Occipital lobe (tissue), 3 donors: ENCODE data around the gene DUSP19. TPM values are rescaled to one million over a fixed set of nuclear protein-coding genes. Genes with fewer than 3 reads are reported as not detected.

Experiments
- DNase-seq: peaks from one replicate; lab custom pipeline; 2025; lab: John Stamatoyannopoulos, UW
- small RNA-seq: library from RNA; depleted of rRNA; stranded (forward); fragments of <200 nt; gene quantifications from one replicate; pipeline ENCODE3, GENCODE V24; 2014
- total RNA-seq: library from RNA; depleted of rRNA; stranded (reverse); fragments of >200 nt; gene quantifications from one replicate; pipeline ENCODE4 v1.2.3, GENCODE V29; 2014

Gene DUSP19
- total RNA-seq, 1 donor from 2014 or later: 19.3 TPM

GRCh38 chr2:183124957-183125255, 46.4 kb downstream of the DUSP19 start:
- no peak for DNase-seq

DNA sequence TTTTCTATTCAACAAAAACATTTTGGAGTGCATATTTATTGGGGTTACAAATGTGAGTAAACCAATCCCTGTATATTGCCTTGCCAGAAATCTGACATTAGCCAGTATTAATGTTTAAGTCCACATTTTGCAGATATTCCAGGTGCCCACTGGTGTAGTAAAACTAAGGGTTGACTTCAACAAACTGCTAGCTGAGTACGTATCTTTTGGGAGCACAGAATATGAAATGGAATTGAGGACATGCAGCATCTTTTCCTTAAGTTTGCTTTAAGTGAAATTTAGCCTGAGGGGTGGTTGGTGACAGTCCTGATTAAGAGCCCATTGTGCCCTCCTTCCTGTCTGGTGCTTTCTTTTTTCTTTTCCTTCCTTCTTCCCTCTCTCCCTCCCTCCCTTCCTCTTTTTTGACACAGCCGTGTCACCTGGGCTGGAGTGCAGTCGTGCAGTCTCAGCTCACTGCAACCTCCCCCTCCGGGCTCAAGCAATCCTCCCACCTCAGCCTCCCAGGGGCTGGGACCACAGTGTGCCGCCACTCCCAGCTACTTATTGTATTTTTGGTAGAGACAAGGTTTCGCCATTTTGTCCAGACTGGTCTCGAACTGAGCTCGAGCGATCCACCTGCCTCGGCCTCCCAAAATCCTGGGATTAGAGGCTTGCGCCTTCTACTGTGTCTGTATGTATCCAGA, 47.3 kb downstream of the DUSP19 start:
- DNase-seq: no peak

DNA sequence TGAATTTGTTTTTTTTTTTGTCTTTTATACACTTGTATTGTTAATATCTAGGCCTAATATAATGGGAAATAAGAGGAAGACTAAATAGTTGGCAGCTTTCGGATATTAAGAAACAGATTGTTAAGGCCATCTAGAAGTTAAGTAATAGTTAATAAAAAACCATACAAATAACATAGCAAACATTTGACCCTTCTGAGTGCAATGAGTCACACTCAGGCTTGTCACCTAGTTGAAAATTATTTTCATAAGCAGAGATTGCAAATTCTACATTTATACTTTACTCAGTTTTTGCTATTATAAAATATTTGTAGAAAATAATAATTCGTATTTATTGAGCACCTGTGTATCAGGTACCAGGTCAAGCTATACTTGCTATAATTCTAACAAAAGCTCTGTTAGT, 48.1 kb downstream of the DUSP19 start:
- no peak for DNase-seq

DNA sequence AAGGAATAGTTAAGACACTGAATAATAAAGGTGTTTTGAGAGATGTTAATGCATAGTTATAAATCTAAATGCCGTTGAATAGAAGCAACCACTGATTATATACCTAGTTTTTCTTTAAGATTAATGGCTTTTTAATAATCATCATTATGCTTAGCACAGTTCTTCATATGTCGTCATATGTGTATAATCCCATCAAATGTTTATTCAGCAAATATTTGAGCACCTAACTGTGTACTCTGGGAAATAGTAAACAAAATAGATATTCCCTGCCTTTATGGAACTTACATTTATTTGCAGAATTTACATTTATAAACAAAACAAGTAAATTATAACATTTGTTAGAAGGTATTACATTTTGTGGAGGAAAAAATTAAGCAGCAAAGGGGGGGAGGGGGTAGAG, 55.5 kb downstream of the DUSP19 start:
- DNase-seq: no peak

DNA sequence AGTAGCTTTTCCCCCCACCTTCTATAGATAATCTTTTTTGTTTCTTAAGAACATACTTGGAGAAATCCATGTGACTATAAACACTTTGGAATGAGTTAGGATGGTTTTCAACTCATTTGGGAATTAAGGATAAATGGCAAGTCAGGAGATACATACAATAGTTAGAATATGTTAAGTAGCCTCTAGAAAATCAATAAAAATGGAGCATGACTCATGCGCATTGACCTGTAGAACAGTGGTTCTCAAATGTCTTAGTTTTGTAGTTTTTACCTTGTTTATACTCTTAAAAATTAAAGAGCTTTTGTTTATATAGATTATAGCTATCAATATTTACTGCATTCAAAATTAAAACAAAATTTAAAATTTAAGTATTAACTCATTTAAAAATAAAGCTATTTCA, 70.4 kb downstream of the DUSP19 start:
- no peak for DNase-seq

- no peak for DNase-seq
Measured at GRCh38 chr2:183149489-183149888, 70.9 kb downstream of the DUSP19 start.

Small RNA genes lying within 50 kb of the gene (small RNA-seq; reads per million reads assigned to genes)
- not detected for gene RF00599

Other genes with a start within 250 kb of the DUSP19 start
- 19.8 TPM for gene FRZB, start 212.1 kb upstream of the DUSP19 start, total RNA-seq
- 244 TPM for gene NCKAP1, start 40.3 kb upstream of the DUSP19 start, total RNA-seq
- gene NUP35, start 45.7 kb downstream of the DUSP19 start, total RNA-seq: 58.6 TPM